Measurements from ENCODE around the gene RREB1.

GRCh38 chr6:7114744-7115458, 7.1 kb downstream of the RREB1 start:
- TF ChIP-seq BCL3 (IDR thresholded peaks at IDR 0.05), result no peak
- TF ChIP-seq, protein P1, sequence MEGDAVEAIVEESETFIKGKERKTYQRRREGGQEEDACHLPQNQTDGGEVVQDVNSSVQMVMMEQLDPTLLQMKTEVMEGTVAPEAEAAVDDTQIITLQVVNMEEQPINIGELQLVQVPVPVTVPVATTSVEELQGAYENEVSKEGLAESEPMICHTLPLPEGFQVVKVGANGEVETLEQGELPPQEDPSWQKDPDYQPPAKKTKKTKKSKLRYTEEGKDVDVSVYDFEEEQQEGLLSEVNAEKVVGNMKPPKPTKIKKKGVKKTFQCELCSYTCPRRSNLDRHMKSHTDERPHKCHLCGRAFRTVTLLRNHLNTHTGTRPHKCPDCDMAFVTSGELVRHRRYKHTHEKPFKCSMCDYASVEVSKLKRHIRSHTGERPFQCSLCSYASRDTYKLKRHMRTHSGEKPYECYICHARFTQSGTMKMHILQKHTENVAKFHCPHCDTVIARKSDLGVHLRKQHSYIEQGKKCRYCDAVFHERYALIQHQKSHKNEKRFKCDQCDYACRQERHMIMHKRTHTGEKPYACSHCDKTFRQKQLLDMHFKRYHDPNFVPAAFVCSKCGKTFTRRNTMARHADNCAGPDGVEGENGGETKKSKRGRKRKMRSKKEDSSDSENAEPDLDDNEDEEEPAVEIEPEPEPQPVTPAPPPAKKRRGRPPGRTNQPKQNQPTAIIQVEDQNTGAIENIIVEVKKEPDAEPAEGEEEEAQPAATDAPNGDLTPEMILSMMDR (IDR thresholded peaks at IDR 0.05), result no peak
- TF ChIP-seq E2F6 (IDR thresholded peaks at IDR 0.05; ENCODE audit: borderline replicate concordance, low read depth), result no peak
- TF ChIP-seq FOSB (CRISPR knock-in tag; IDR thresholded peaks at IDR 0.05), result no peak
- no peak for TF ChIP-seq SMC3 (IDR thresholded peaks at IDR 0.05)
- no peak for TF ChIP-seq MAX (IDR thresholded peaks at IDR 0.05)
- TF ChIP-seq POLR2A (IDR thresholded peaks at IDR 0.05; ENCODE audit: low read length), result no peak
- no peak for TF ChIP-seq RFX5 (IDR thresholded peaks at IDR 0.05)
- no peak for TF ChIP-seq PHF8 (IDR thresholded peaks at IDR 0.05; ENCODE audit: borderline replicate concordance, low read depth)
- TF ChIP-seq CHD2 (IDR thresholded peaks at IDR 0.05; ENCODE audit: low read length, partially characterized antibody), result no peak
- TF ChIP-seq EP300 (IDR thresholded peaks at IDR 0.05), result no peak
- TF ChIP-seq SREBF2 (IDR thresholded peaks at IDR 0.05), result no peak
- TF ChIP-seq CBX8 (IDR thresholded peaks at IDR 0.05), result no peak
